Measurements from ENCODE around the gene GJB3. TPM values are rescaled to one million over a fixed set of nuclear protein-coding genes. Genes with fewer than 3 reads are reported as not detected.

The GJB3 gene
- total and polyA plus RNA-seq, 2 of the 13 experiments (the other 11 are each of a cell fraction or from before 2014, with no cell fraction given): not detected

DNA sequence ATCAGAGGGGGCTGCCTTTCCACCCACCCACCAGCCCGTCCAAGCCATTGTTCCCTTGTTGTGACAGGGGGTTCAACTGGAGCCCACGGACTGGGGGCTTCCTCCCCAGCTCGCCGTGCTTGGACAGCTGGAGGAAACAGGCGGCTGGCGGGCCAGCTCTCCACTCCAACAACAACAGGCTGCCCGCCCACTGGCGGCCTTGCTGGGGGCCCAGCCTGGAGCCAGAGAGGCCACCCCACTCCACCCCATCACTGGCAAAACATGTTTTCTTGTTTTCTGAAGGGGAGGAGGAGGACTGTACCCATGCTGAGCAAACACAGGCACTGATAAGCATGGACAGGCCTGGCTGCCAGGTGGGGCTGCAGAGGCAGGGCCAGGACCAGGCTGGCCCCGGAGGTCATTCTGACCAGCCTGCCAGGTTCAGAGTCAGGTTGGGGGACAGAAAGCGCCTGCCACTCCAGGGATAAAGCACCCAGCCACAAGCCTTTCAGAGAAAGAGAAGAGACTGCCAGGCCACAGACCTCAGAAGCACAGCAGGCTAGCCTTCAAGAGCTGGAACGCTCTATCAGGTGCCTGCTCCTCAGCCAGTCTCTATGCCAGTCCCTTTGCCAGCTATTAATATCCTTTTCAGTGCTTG is 44.6 kb downstream of the GJB3 start (continued):
- TF ChIP-seq RARA (CRISPR knock-in tag; IDR thresholded peaks at IDR 0.05): peak; percentile 69
- TF ChIP-seq SP140L (CRISPR knock-in tag; IDR thresholded peaks at IDR 0.05; ENCODE audit: borderline replicate concordance): no peak
- TF ChIP-seq, protein P1, sequence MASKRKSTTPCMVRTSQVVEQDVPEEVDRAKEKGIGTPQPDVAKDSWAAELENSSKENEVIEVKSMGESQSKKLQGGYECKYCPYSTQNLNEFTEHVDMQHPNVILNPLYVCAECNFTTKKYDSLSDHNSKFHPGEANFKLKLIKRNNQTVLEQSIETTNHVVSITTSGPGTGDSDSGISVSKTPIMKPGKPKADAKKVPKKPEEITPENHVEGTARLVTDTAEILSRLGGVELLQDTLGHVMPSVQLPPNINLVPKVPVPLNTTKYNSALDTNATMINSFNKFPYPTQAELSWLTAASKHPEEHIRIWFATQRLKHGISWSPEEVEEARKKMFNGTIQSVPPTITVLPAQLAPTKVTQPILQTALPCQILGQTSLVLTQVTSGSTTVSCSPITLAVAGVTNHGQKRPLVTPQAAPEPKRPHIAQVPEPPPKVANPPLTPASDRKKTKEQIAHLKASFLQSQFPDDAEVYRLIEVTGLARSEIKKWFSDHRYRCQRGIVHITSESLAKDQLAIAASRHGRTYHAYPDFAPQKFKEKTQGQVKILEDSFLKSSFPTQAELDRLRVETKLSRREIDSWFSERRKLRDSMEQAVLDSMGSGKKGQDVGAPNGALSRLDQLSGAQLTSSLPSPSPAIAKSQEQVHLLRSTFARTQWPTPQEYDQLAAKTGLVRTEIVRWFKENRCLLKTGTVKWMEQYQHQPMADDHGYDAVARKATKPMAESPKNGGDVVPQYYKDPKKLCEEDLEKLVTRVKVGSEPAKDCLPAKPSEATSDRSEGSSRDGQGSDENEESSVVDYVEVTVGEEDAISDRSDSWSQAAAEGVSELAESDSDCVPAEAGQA (IDR thresholded peaks at IDR 0.05; ENCODE audit: low read depth): no peak
- TF ChIP-seq, protein P1 (CRISPR knock-in tag; IDR thresholded peaks at IDR 0.05; ENCODE audit: borderline replicate concordance): no peak
- TF ChIP-seq, protein P2, sequence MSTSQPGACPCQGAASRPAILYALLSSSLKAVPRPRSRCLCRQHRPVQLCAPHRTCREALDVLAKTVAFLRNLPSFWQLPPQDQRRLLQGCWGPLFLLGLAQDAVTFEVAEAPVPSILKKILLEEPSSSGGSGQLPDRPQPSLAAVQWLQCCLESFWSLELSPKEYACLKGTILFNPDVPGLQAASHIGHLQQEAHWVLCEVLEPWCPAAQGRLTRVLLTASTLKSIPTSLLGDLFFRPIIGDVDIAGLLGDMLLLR (CRISPR knock-in tag; IDR thresholded peaks at IDR 0.05): no peak
- TF ChIP-seq ZNF740 (CRISPR knock-in tag; IDR thresholded peaks at IDR 0.05): no peak
- TF ChIP-seq ZNF274 (CRISPR knock-in tag; IDR thresholded peaks at IDR 0.05): no peak
- no peak for TF ChIP-seq DDIT3 (CRISPR knock-in tag; IDR thresholded peaks at IDR 0.05)
- no peak; the same call in 1 of the 2 replicates for TF ChIP-seq AHDC1 (CRISPR knock-in tag; IDR thresholded peaks at IDR 0.05; ENCODE audit: borderline replicate concordance)
- TF ChIP-seq HDAC1 (CRISPR knock-in tag; IDR thresholded peaks at IDR 0.05): peak; percentile 76
- TF ChIP-seq, protein P3, sequence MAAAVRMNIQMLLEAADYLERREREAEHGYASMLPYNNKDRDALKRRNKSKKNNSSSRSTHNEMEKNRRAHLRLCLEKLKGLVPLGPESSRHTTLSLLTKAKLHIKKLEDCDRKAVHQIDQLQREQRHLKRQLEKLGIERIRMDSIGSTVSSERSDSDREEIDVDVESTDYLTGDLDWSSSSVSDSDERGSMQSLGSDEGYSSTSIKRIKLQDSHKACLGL (CRISPR knock-in tag; IDR thresholded peaks at IDR 0.05): no peak
- TF ChIP-seq JUND (CRISPR knock-in tag; IDR thresholded peaks at IDR 0.05): no peak
- TF ChIP-seq TCF7 (IDR thresholded peaks at IDR 0.05; ENCODE audit: low read depth): no peak
- TF ChIP-seq ADNP (CRISPR knock-in tag; IDR thresholded peaks at IDR 0.05): no peak
- TF ChIP-seq ETS1 (CRISPR knock-in tag; IDR thresholded peaks at IDR 0.05): no peak
